Thoracic aorta (tissue), 2 donors: ENCODE results near the gene NPM1. TPM values are rescaled to one million over a fixed set of nuclear protein-coding genes. Genes with fewer than 3 reads are reported as not detected.

Experiments
- ATAC-seq: fragments of 150-250 bp; one replicate; pipeline ENCODE4 v1.8.0; 2017; ENCODE audit warnings: low read depth; ENCODE audit not compliant: insufficient number of reproducible peaks, low FRiP score
- DNase-seq: peaks from one replicate; pipeline ENCODE4 v3.0.0-alpha.2; 2020; ENCODE audit warnings: low spot score
- H3K27ac ChIP-seq, 2 donors: fragments of 200-600 bp; sonication (generic); 1 replicate in 1 of 2; 2 replicates in 1 of 2; pipeline ENCODE4 v1.5.1; 2016; ENCODE audit warnings: mild to moderate bottlenecking in 2 of 2, moderate library complexity in 2 of 2
- H3K27me3 ChIP-seq: fragments of 200-600 bp; sonication (generic); replicated peaks from 2 replicates; pipeline ENCODE4 v1.6.0; 2016; ENCODE audit warnings: mild to moderate bottlenecking; ENCODE audit not compliant: insufficient read depth
- H3K36me3 ChIP-seq: fragments of 200-600 bp; sonication (generic); one replicate; pipeline ENCODE4 v1.5.1; 2016
- H3K4me1 ChIP-seq, 2 donors: fragments of 200-600 bp; sonication (generic); 1 replicate in 1 of 2; 2 replicates in 1 of 2; pipeline versions ENCODE4 v1.5.1 to v1.6.0; 2016; ENCODE audit warnings: low read depth in 2 of 2, mild to moderate bottlenecking in 1 of 2; ENCODE audit not compliant: control insufficient read depth in 1 of 2
- H3K4me3 ChIP-seq: fragments of 200-600 bp; sonication (generic); 2 replicates; pipeline ENCODE4 v1.5.1; 2016; ENCODE audit warnings: mild to moderate bottlenecking
- H3K9me3 ChIP-seq: fragments of 200-600 bp; sonication (generic); 2 replicates; pipeline ENCODE4 v1.5.1; 2016
- CTCF ChIP-seq: fragments of 200-600 bp; sonication (generic); IDR thresholded peaks from one replicate; pipeline ENCODE4 v1.5.1; 2019; ENCODE audit warnings: antibody characterized with exemption
- total RNA-seq, 2 donors: library from RNA; depleted of rRNA; stranded (reverse); fragments of >200 nt; gene quantifications; one replicate each; pipeline versions ENCODE4 v1.1.0 to v1.2.3, GENCODE V29; 2016

NPM1 gene
- total RNA-seq, 2 donors from 2014 or later = 453 to 1,895 TPM

- Histone ChIP-seq H3K4me1 (no peaks in the 10 kb centered on the region), H3K9me3 (no peaks in the 10 kb centered on the region), H3K36me3 (no peaks in the 10 kb centered on the region), H3K27me3 (no peaks in the 10 kb centered on the region), H3K4me3 (no peak overlapping the region), H3K27ac (no peak overlapping the region)
- no peak for TF ChIP-seq CTCF
- ATAC-seq = no peak
- no peak for DNase-seq
Measured at GRCh38 chr5:171427318-171428167, 39.9 kb downstream of the NPM1 start.

- no peak for TF ChIP-seq CTCF
- Histone ChIP-seq H3K4me3 (no peak overlapping the region), H3K27me3 (no peaks in the 10 kb centered on the region), H3K27ac (no peak overlapping the region), H3K36me3 (no peaks in the 10 kb centered on the region), H3K9me3 (no peaks in the 10 kb centered on the region), H3K4me1 (no peaks in the 10 kb centered on the region)
- no peak for ATAC-seq
- no peak for DNase-seq
Measured at GRCh38 chr5:171428168-171428696, 40.6 kb downstream of the NPM1 start.

GRCh38 chr5:171428809-171429542 is 41.3 kb downstream of the NPM1 start:
- no peaks in the 10 kb centered on the region for H3K4me1 ChIP-seq
- TF ChIP-seq CTCF = no peak
- ATAC-seq (no peak), DNase-seq (no peak)
- no peaks in the 10 kb centered on the region for H3K36me3 ChIP-seq
- no peaks in the 10 kb centered on the region for H3K9me3 ChIP-seq
- no peak overlapping the region for H3K4me3 ChIP-seq
- no peaks in the 10 kb centered on the region for H3K27me3 ChIP-seq
- H3K27ac ChIP-seq = no peak overlapping the region

GRCh38 chr5:171429543-171429910 is 41.9 kb downstream of the NPM1 start:
- H3K9me3 ChIP-seq = no peaks in the 10 kb centered on the region
- H3K36me3 ChIP-seq = no peaks in the 10 kb centered on the region
- no peak for TF ChIP-seq CTCF
- DNase-seq (no peak), ATAC-seq (no peak)
- H3K4me3 ChIP-seq = no peak overlapping the region
- no peak overlapping the region for H3K27ac ChIP-seq
- no peaks in the 10 kb centered on the region for H3K4me1 ChIP-seq
- no peaks in the 10 kb centered on the region for H3K27me3 ChIP-seq

- Histone ChIP-seq H3K9me3 (no peaks in the 10 kb centered on the region), H3K4me1 (no peaks in the 10 kb centered on the region), H3K27me3 (no peaks in the 10 kb centered on the region), H3K27ac (no peak overlapping the region), H3K36me3 (no peaks in the 10 kb centered on the region), H3K4me3 (no peak overlapping the region)
- TF ChIP-seq CTCF = no peak
- no peak for ATAC-seq
- DNase-seq = no peak
Measured at GRCh38 chr5:171431251-171431777, 43.7 kb downstream of the NPM1 start.
